HG02798 (cell line): ENCODE data around the gene YWHAE.
"Not testable (repeated sequence)": the region's sequence is repeated elsewhere in the genome, so short reads cannot be mapped to it uniquely, and the experiment has no call there.

Source experiments
- ATAC-seq: cut with Tn5 transposase; IDR thresholded peaks from one replicate; pipeline ENCODE4 v1.9.1; 2021; ENCODE audit warnings: mild to moderate bottlenecking; ENCODE audit not compliant: unreplicated experiment, poor library complexity

YWHAE gene

DNA sequence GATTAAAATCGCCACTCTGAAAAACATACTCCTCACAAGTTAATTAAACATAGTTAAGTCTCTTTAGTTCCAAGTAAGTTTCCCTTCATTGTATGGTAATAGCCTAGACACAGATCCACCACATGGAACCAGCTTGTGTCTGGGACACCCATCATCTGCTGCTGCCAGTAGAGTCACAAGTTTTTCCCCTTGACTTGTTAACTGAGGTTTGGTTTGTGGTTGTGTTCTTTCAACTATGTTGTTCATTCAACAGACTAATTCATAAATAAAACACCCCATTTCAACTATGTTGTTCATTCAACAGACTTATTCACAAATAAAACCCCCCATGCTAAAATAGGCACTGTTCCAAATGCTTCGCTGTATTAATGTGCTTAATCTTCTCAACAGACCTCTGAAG lies 24.4 kb downstream of the YWHAE start:
- no peak for ATAC-seq

DNA sequence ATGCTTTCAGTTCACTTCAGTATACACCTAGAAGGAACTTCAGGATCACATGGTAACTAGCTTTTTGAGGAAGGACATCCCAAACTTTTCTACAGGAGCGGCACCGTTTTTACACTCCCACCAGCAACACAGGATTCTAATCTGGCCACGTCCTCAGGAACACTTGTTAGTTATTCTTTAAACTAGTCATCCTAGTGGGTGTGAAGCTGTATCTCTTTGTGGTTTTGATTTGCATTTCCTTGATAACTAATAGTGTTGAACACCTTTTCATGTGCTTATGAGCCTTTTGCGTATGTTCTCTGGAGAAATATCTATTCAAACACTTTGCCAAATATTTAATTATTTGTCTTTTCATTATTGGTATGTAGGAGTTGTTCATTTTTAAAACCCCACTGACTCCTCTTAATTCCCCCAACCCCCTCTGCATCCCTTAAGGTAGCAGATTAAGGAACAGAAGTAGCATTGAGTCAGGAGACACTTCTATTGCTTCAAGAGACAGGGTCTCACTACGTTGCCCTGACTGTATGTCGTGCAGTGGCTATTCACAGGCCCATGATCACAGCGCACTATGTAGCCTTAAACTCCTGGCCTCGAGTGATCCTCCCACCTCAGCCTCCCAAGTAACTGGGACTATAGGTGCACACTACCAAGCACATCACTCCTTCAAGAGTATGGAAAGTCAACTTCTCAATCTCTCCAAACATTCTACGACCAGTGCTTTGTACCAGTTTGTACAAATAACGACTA lies 25.4 kb downstream of the YWHAE start:
- ATAC-seq = no peak

DNA sequence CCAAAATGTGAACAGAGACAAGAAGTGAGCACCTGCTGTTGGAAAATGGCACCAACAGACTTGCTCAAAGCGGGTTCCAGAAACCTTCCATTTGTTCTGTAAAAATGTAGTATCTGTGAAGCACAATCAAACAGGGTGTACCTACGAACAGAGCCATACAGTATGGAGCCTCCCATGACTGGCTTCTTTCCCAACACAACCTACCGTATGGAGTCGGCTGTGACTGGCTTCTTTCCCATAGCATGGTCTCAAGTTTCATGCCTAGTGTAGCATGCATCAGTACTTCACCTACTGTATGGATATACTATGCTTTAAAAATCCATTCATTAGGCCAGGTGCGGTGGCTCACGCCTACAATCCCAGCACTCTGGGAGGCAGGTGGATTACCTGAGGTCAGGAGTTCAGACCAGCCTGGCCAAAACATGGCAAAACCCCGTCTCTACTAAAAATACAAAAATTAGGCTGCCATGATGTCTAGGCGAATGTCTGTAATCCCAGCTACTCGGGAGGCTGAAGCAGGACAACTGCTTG lies 26.2 kb downstream of the YWHAE start:
- ATAC-seq = no peak

DNA sequence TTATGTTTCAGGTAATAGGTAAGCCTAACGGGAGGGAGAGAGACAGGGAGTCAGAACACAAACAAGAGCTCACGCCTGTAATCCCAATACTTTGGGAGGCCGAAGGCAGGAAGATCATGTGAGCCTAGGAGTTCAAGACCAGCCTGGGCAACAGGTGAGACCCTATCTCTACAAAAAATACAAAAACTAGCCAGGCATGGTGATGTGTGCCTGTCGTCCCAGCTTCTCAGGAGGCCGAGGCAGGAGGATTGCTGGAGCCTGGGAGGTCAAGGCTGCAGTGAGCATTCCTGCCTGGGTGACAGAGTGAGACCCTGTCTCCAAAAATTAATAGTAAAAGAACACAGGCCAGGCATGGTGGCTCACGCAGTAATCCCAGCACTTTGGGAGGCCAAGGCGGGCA lies 27.4 kb downstream of the YWHAE start:
- ATAC-seq = no peak

DNA sequence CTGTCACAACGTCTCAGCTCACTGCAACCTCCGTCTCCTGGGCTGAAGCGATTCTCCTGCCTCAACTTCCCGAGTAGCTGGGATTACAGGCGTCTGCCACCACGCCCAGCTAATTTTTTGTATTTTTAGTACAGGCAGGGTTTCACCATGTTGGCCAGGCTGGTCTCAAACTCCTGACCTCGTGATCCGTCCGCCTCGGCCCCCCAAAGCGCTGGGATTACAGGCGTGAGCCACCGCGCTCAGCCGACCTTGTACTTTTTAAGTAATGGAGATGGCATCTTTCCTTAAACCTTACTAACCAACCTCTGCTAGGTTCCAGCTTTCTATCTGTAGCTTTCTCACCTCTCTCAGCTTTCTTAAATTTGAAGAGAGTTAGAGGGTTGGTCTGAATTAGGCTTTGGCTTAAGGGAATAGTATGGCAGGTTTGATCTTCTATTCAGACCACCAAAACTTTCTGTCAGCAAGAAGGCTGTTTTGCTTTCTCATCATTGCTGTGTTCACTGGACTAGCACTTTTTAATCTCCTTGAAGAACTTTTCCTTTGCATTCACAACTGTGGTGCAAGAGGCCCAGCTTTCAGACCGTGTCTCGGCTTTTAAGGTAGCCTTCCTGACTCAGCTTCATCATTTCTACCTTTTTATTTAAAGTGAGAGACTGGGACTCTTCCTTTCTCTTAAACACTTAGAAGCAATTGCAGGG lies 28.0 kb downstream of the YWHAE start:
- ATAC-seq = no peak

DNA sequence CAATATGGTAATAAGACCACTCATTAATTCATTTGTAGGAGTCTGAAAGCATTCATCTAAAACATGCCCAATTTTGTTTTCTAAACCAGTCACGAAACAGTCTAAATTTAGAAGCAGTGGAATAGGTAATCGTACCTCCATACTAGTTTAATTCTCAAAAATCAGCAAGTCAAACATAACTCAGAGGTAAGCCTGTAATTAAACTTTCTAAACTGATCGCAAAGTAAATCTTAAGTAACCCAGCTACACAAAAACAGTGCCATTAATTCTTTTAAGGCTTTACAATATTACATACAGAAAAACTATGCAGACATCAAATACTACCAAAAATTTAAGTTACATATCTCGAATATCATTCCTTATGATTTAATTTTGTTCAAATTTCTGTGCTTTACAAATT lies 31.4 kb downstream of the YWHAE start:
- no peak for ATAC-seq

DNA sequence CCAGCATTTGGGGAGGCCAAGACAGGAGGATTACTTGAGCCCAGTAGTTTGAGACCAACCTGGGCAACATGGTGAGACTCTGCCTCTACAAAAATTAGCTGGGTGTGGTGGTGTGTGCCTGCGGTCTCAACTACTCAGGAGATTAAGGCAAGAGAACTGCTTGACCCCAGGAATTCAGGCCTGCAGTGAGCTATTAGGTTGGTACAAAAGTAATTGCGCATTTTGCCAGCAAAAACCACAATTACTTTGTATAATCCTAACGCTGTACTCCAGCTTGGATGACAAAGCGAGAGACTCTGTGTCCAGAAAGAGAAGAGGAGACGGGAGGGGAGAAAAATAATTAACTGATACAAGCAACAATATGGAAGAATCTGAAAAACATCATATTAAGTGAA lies 32.7 kb downstream of the YWHAE start:
- no peak for ATAC-seq

DNA sequence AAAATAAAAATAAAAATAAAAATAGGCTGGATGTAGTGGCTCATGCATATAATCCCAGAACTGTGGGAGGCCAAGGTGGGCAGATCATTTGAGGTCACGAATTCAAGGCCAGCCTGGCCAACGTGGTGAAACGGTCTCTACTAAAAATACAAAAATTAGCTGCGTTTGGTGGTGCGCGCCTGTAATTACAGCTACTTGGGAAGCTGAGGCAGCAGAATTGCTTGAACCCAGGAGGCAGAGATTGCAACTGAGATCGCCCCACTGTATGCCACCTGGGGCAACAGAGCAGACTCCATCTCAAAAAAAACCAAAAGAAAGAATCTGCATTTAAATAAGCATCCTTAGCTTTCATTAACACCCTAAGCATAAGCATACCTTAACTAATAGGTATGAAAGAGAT lies 33.8 kb downstream of the YWHAE start:
- ATAC-seq = no peak

DNA sequence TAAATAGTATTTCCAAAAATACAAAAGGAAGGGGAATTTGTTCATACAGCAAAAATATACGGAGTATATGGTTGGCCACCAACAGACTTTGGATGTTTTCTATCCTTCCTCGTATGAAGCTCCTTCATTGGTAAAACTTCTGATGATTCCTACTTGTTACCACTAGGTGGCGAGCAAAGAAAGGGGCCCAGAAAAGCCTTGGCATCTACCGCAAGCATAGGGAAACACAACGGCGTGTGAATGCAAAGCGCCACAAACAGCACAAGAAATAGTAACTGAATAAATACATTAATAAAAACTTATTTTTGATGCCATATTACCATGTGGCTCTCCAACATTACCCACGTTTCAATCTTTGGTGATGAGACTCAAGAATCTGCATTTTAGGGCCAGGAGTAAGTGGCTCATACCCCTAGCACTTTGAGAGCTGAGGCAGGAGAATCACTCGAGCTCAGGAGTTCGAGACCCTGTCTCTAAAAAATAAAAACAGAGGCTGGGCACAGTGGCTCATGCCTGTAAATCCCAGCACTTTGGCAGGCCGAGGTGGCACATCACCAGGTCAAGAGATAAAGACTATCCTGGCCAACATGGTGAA lies 34.5 kb downstream of the YWHAE start:
- ATAC-seq = no peak

DNA sequence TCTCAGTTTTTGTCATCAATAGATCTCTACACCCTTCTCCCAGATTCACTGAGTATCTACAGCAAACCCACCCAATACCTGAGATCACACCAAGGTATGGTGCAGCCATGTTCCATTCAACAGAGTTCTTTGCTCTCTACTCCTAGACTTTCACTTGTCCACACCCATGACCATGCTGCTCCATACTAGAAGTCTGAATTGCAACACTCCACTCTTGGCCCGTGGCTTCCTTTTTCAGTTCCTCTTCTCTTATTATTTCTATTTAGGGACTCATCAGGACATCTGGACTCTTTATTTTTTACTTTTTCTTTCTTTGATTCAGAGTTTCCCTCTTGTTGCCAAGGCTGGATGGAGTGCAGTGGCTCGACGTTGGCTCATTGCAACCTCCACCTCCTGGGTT lies 37.1 kb downstream of the YWHAE start:
- ATAC-seq = no peak

DNA sequence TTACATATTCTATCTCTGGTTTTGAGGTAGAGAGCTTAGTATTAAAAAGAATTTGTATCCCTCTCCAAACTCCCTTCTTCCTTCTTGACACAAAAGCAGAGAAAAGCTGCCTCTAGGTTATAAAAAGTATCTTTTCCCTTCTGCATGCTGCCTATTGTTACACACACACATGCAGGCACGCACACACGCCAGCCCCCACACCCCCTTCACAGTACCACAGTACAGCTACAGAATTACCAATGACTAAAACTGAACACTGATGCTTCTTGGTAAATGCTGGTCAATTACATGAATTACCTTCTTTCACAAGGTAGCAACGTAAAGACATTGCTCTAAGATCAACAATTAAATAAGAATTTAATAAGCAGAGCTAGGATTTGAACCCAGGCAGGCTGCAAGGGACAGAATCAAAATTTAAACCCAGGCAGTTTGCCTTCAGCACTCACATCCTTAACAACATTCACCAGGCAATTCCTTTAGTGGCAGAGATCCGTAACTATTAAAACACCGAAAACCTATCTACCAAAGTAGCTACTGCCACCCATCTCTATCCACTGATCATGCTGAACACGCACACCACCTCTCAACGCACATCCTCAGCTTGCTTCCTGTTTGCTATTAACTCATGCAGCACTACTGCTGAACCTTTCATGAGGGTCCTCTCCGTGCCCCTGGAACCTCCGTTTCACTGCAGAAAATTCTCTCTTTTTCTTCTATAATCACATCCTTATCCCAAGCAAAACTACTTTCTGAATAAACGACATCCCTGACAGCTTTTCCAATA lies 37.8 kb downstream of the YWHAE start:
- no peak for ATAC-seq

DNA sequence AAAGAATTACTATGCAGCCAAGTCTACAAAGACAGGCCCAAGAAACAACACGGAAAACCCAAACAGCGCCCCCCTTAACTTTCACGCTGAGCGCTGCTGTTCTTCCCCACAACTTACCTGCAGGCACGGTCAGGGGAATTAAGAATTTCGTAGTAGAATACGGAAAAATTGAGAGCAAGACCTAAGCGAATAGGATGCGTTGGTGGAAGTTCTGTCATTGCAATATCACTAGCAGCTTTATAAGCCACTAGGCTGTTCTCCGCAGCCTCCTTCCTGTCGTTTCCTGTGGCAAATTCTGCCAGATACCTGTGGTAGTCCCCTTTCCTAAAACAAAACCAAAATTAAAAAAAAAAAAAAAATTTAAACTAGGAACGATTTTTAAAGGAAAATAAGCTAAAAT lies 39.0 kb downstream of the YWHAE start:
- ATAC-seq = no peak

DNA sequence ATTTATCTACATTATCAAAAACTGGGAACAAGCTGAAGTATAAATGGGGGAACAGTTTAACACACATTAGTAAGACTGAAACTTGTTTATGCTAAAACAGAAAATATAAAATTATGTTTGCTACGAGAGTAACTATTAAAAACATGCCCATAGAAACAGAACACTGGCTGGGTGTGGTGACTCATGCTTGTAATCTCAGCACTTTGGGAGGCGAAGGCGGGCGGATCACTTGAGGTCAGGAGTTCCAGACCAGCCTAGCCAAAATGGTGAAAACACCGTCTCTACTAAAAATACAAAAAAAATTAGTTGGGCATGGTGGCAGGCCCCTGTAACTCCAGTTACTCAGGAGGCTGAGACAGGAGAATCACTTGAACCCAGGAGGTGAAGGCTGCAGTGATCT lies 39.7 kb downstream of the YWHAE start:
- not testable (repeated sequence) for ATAC-seq

DNA sequence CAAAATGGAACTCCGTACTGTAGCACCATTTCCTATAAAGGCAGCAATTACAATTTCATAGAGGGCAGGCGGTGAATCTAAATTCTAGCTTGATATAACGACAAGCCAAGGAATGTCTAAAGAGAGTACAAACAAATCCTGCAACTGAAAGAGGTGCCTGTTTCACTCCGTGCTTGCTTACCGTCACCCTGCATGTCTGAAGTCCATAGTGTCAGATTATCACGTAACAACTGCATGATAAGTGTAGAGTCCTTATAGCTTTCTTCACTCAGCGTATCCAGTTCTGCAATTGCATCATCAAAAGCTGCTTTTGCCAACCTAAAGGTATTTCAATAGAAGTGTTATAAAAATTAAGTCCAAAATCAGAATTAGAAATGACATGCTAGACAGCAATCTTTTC lies 46.0 kb downstream of the YWHAE start:
- ATAC-seq = no peak

DNA sequence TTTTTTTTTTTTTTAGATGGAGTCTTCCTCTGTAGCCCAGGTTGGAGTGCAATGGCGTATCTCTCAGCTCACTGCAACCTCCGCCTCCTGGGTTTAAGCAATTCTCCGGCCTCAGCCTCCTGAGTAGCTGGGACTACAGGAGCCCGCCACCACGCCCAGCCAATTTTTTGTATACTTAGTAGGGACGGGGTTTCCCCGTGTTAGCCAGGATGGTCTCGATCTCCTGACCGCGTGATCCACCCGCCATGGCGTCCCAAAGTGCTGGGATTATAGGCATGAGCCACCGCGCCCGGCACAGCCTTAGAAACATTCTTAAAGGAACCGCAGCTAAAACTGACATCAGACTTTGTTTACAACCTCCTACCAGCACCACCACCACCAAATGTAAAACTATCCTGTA lies 47.5 kb downstream of the YWHAE start:
- ATAC-seq = not testable (repeated sequence)

DNA sequence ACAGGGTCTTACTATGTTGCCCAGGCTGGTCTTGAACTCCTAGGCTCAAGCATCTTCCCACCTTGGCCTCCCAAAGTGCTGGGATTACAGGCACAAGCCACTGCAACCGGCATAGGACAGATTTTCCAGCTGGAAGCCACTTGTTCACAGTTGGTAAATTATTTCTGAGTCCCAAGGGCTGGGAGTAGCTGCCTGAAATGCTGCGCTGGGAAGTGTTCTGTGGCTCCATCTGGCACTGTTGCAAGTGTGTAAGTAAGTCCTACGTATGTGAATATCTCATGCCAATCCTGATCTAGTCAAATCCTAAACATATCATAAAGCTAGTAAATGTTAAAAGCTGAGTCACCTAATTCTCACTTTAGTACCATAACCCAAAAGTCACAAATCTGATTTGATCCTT lies 48.1 kb downstream of the YWHAE start:
- ATAC-seq = no peak

DNA sequence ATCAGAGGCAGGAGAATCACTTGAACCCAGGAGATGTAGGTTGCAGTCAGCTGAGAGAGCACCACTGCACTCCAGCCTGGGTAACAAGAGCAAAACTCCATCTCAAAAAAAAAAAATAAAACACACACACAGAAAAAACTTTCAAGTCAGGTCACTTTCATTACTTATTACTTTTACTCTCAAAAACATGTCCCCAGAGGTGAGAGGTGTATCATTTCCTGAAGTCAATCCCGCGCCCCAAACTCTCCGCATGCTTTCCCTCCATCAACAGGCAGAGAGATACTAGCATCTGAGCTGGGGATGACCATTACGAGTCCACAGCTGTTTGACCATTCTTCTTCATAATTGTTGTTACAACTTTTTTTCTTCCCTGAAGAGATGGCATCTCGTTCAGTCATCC lies 48.7 kb downstream of the YWHAE start:
- no peak for ATAC-seq

DNA sequence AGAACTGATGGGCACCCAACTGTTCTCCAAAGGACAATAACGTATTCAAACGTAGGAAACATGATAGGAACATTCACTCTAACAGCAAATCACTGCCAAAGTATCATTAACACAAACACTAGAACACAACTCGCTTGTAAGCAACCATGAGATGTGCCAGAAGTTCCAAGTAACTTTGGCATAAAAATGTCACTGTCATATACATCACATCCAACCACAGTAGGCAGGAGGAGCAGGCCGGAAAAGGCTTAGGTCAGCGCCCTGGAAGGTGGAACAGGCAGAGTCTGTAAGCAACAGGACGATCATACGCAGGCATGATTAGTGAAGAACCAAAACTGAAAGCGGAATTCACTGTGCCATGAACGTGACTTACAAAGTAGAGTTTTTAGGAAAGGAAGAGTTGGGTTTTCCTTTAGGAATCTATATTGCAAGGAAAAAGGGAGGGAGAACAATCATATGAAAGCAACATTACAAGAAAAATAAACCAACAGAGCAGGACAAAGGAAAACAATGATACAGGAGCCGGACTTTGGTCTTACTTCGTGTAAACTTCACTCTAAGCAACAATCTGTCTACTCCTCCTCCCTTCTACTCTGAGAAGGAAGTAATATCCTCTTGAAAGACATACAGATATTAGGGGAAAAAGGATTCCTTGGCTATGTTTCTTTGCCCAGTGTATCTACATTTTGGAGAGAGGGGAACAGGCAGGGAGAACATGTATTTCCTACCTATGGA lies 52.3 kb downstream of the YWHAE start:
- no peak for ATAC-seq

DNA sequence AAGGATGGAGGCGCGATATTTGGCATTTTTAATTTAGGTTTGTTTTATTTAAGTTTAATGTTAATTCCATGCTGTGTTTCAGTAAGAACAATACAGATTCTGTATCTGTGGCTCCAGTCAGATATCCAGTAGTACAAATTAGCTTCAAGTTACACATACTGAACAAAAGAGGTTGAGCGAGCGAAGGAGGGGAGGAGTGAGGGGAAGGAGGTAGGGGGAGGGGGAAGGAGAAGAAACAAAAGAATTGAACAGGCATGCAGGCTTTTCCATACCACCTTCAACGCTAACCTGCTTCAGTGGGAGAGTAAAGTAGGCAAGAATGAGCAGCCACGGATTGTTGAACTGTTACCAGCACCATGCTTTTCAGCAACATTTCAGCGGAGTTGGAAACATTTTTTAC lies 55.5 kb downstream of the YWHAE start:
- no peak for ATAC-seq

DNA sequence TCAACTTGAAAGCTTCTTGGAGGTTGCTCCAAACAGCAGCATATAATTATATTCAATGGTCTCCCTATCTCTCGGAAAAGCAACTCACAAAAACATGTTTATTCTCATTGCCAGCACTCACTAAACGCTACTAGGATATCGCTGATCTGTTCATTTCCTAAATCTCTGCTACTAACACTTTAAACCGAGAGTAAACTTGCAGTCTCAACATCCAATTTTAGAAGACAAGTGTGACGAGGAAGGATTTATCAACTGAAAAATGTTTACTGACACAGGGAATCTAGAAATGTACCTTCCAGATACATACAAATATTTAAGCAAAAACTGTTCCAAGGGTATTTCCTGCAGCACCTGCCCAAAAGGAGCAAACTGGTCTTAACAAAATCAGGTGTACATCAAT lies 56.5 kb downstream of the YWHAE start:
- ATAC-seq = no peak
